Fibroblast of the aortic adventitia (primary cell): ENCODE measurements around the gene FAS. TPM values are rescaled to one million over a fixed set of nuclear protein-coding genes. Genes with fewer than 3 reads are reported as not detected.

ENCODE experiments used
- DNase-seq: peaks from one replicate; pipeline ENCODE4 v3.0.0-alpha.2; 2010; ENCODE audit warnings: low read depth
- H3K4me3 ChIP-seq: 2 replicates; pipeline ENCODE4 v1.5.1; 2011; ENCODE audit warnings: low read depth, mild to moderate bottlenecking, control low read depth, low read length, moderate library complexity
- total RNA-seq: library from RNA; depleted of rRNA; stranded (reverse); fragments of >200 nt; gene quantifications from 2 replicates; pipeline ENCODE4 v1.2.3, GENCODE V29; 2012; ENCODE audit warnings: low replicate concordance
- TF ChIP-seq, protein P1 (sequence below): IDR thresholded peaks from 2 replicates; pipeline ENCODE4 v1.5.1; 2011; ENCODE audit warnings: mild to moderate bottlenecking, low read length, control low read depth, inconsistent platforms; ENCODE audit not compliant: insufficient read depth

The FAS gene
- total RNA-seq, 1 donor, result 61.9 TPM

DNA sequence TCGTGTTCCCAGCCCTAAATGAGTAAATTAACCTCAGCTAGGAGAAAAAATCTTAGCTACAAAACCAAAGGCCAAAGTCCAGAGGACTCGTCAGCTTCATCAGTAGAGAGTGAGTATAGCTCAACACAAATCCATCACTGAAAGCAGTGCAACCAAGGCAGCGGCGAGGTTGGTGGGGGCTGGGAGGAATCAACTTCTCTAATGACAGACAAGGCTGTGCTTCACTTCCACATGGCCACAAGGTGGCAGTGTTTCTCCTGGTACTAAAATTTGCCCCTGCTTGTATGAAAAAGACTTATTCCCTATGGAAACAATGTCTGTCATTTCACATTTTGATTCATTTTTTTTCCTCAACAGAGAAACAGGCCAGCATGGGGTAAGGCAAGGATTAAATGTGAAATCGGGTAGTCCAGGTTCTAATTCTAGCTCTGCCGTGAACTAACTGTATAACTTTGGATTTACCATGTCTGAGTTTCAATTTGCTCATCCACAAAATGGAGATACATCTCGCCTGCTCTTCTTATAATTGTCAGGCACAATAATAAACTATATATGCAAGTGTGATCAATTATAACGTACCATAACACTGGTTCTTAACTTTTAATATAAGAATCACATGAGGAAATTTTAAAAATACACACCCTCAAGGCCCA is 39.3 kb downstream of the FAS start:
- TF ChIP-seq, protein P1, sequence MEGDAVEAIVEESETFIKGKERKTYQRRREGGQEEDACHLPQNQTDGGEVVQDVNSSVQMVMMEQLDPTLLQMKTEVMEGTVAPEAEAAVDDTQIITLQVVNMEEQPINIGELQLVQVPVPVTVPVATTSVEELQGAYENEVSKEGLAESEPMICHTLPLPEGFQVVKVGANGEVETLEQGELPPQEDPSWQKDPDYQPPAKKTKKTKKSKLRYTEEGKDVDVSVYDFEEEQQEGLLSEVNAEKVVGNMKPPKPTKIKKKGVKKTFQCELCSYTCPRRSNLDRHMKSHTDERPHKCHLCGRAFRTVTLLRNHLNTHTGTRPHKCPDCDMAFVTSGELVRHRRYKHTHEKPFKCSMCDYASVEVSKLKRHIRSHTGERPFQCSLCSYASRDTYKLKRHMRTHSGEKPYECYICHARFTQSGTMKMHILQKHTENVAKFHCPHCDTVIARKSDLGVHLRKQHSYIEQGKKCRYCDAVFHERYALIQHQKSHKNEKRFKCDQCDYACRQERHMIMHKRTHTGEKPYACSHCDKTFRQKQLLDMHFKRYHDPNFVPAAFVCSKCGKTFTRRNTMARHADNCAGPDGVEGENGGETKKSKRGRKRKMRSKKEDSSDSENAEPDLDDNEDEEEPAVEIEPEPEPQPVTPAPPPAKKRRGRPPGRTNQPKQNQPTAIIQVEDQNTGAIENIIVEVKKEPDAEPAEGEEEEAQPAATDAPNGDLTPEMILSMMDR, result peak; percentile 86
- H3K4me3 ChIP-seq, result no peak overlapping the region
- DNase-seq, result peak; percentile 90

DNA sequence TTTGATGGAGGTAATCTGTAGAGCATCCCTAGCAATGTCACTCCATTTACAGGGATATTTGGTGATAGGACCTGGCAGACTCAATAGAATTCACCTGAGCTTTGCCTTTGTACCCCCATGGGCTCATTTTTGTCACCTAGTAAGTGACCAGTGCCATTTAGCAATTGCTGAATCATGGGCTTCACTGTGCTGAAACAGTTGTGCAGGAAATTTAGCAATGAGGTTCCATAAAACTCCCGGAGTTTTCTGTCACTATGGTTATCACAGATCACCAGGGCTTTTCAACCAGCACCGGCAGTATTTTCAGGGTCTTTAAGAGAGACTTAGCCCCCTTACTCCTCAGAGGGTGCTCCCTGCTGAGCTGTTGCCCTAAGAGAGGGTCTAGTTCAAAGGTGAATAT is 40.2 kb downstream of the FAS start:
- DNase-seq, result no peak
- TF ChIP-seq, protein P1, result no peak
- no peak overlapping the region for H3K4me3 ChIP-seq

DNA sequence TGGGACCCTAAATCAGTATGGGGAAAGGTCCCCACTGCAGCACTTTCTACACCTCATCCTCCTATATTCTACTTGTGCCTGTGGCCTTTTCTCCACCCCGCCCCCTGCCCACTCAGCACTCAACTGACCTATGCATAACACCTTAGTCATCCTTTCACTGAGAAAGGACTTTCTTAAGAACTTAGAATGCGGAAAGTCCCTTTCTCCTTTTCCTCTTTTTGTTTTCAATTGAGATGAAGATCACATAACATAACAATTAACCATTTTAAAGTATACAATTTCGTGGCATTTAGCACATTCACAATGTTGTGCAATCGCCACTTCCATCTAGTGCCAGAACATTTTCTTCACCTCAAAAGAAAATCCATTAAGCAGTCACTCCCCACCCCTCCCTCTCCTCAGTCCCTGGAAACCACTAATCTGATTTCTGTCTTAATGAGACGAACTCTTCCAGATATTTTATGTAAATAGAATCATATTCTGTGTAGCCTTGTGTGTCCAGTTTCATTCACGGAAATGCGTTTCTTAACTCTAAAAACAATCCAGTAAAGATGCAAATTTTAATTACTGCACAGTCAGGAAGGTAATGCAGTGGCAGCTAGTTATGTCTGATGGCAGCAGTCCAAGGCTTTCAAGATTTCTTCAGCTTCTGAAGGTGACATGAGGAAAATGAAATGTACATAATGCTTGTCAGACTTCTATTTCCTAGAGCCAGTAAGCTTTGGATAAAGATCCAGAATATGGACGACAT is 41.7 kb downstream of the FAS start:
- peak; percentile 80 for DNase-seq
- H3K4me3 ChIP-seq, result no peak overlapping the region
- TF ChIP-seq, protein P1, result no peak

DNA sequence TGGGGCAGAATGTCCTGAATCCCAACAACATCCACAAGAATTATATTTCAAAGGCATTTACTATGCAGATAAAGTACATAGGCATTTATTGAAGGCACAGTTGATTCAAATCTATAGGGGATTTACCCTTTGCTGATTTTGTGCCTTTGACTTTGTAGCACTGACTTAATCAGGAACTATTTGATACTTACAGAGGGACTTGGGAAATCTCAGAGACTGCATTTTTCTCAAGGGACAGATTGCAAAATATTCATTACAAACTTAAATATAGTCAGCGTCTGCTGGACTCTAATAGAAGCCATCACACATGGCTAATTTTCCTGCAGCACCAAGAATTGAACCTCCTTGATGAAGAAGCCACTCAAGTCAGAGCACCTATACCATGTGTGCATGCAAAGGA is 44.9 kb downstream of the FAS start:
- no peak overlapping the region for H3K4me3 ChIP-seq
- DNase-seq, result no peak
- TF ChIP-seq, protein P1, result no peak

DNA sequence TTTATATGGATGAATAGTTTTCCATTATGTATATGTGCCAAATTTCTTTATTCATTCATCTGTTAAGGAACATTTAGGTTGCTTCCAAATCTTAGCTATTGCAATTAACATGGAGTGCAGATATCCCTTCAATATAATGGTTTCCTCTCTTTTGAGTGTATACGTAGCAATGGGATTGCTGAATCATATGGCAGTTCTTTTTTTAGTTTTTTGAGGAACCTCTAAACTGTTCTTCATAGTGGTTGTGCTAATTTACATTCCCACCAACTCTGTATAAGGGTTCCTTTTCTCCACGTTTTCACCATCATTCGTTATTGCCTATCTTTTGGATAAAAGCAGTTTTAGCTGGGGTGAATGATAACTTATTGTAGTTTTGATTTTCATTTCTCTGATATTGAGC is 46.5 kb downstream of the FAS start:
- TF ChIP-seq, protein P1, result no peak
- DNase-seq, result no peak
- H3K4me3 ChIP-seq, result no peak overlapping the region

DNA sequence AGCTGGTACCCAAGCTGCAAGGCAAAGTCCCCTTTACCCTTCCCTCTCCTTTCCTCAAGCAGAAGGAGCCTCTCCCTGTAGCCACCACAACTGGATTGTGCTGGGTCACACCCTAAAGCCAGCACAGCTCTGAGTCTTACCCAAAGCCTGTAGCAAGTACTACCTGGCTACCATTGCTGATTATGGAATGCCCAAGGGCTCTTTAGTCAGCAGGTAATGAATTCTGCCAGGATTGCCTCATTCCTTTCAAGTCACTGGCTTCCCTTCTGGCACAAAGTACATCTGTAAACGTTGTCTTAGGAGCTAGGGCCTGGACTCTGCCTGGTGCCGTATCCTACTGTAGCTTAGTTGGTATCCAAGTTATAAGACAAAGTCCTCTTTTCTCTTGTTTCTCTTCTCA is 52.0 kb downstream of the FAS start:
- TF ChIP-seq, protein P1, result no peak
- H3K4me3 ChIP-seq, result no peak overlapping the region
- no peak for DNase-seq
